HEK293 (cell line): ENCODE measurements around the gene HOXA4.

ENCODE experiments used
- CTCF ChIA-PET: fragments of 350-600 bp; formaldehyde crosslinking; extraction: SDS; loops from one replicate; lab custom pipeline; 2021; ENCODE audit warnings: antibody characterized with exemption; lab: Yijun Ruan, JAX
- POLR2A ChIA-PET: fragments of 300-600 bp; formaldehyde crosslinking; extraction: SDS; loops from one replicate; lab custom pipeline; 2020; ENCODE audit warnings: antibody characterized with exemption, inconsistent platforms; lab: Yijun Ruan, JAX
- H3K27ac ChIP-seq: fragments of 200-500 bp; sonication (Bioruptor generic); 2 replicates; pipeline ENCODE4 v1.5.1; 2014; ENCODE audit warnings: low read depth, low read length, control low read depth, inconsistent platforms; ENCODE audit errors: extremely low read depth
- H3K36me3 ChIP-seq, 2 experiments: fragments of 200-500 bp in 1 of 2; sonication (Bioruptor generic) in 1 of 2; 1 replicate in 1 of 2; 2 replicates in 1 of 2; pipeline ENCODE4 v1.5.1; 2014 to 2017; ENCODE audit warnings: inconsistent platforms in 2 of 2, low read length in 2 of 2; ENCODE audit not compliant: control insufficient read depth in 2 of 2, insufficient read depth in 1 of 2
- H3K4me1 ChIP-seq: fragments of 200-500 bp; sonication (Bioruptor generic); 2 replicates; pipeline ENCODE4 v1.5.1; 2014; ENCODE audit warnings: mild to moderate bottlenecking, low read length, inconsistent platforms; ENCODE audit not compliant: control insufficient read depth, insufficient read depth
- H3K4me3 ChIP-seq: 2 replicates; pipeline ENCODE4 v1.5.1; 2011; ENCODE audit warnings: low read depth, mild to moderate bottlenecking, control low read depth, low read length, moderate library complexity
- H3K9me3 ChIP-seq: fragments of 200-500 bp; sonication (Bioruptor generic); 2 replicates; pipeline ENCODE4 v1.5.1; 2014; ENCODE audit warnings: low read depth, low read length, inconsistent platforms; ENCODE audit not compliant: control insufficient read depth, insufficient read depth
- GLIS1 ChIP-seq: fragments of 450-650 bp; formaldehyde crosslinking; IDR thresholded peaks from 2 replicates; pipeline ENCODE4 v1.5.1; 2016; ENCODE audit warnings: missing biosample characterization, missing genetic modification characterization
- IKZF3 ChIP-seq: fragments of 450-650 bp; IDR thresholded peaks from 2 replicates; pipeline ENCODE4 v1.5.0; 2018; ENCODE audit warnings: missing biosample characterization, mild to moderate bottlenecking, missing genetic modification characterization, moderate library complexity
- SP3 ChIP-seq: fragments of 450-650 bp; formaldehyde crosslinking; IDR thresholded peaks from 2 replicates; pipeline ENCODE4 v1.5.1; 2016; ENCODE audit warnings: missing biosample characterization, missing genetic modification characterization
- TRIM28 ChIP-seq: IDR thresholded peaks from 2 replicates; pipeline ENCODE4 v1.6.1; 2011; ENCODE audit warnings: low read length, control low read depth, borderline replicate concordance
- WT1 ChIP-seq: fragments of 450-650 bp; formaldehyde crosslinking; IDR thresholded peaks from 2 replicates; pipeline ENCODE4 v1.5.1; 2016; ENCODE audit warnings: missing biosample characterization, missing genetic modification characterization
- ZBTB44 ChIP-seq: fragments of 450-650 bp; IDR thresholded peaks from 2 replicates; pipeline ENCODE4 v1.5.1; 2018; ENCODE audit warnings: missing biosample characterization, mild to moderate bottlenecking, missing genetic modification characterization
- ZFHX2 ChIP-seq: fragments of 450-650 bp; formaldehyde crosslinking; conservative IDR thresholded peaks from 2 replicates; pipeline ENCODE4 v1.5.1; 2016; ENCODE audit warnings: missing biosample characterization, missing genetic modification characterization
- ZNF23 ChIP-seq: fragments of 450-650 bp; formaldehyde crosslinking; IDR thresholded peaks from 2 replicates; pipeline ENCODE4 v1.5.1; 2016; ENCODE audit warnings: missing biosample characterization, missing genetic modification characterization, borderline replicate concordance
- ZNF366 ChIP-seq: fragments of 450-650 bp; formaldehyde crosslinking; conservative IDR thresholded peaks from 2 replicates; pipeline ENCODE4 v1.5.1; 2016; ENCODE audit warnings: missing biosample characterization, missing genetic modification characterization
- ZNF426 ChIP-seq: fragments of 450-650 bp; formaldehyde crosslinking; IDR thresholded peaks from 2 replicates; pipeline ENCODE4 v1.5.1; 2017; ENCODE audit warnings: missing biosample characterization, missing genetic modification characterization, mild to moderate bottlenecking, inconsistent platforms, moderate library complexity
- ZNF548 ChIP-seq: fragments of 450-650 bp; formaldehyde crosslinking; IDR thresholded peaks from 2 replicates; pipeline ENCODE4 v1.5.1; 2016; ENCODE audit warnings: missing biosample characterization, missing genetic modification characterization
- ZNF558 ChIP-seq: fragments of 450-650 bp; formaldehyde crosslinking; IDR thresholded peaks from 2 replicates; pipeline ENCODE4 v1.5.1; 2016; ENCODE audit warnings: missing biosample characterization, missing genetic modification characterization
- ZNF600 ChIP-seq: fragments of 450-650 bp; formaldehyde crosslinking; IDR thresholded peaks from 2 replicates; pipeline ENCODE4 v1.5.1; 2016; ENCODE audit warnings: missing biosample characterization, missing genetic modification characterization
- ZNF610 ChIP-seq: fragments of 450-650 bp; formaldehyde crosslinking; IDR thresholded peaks from 2 replicates; pipeline ENCODE4 v1.5.1; 2016; ENCODE audit warnings: missing biosample characterization, missing genetic modification characterization, borderline replicate concordance
- ZNF623 ChIP-seq: fragments of 450-650 bp; formaldehyde crosslinking; IDR thresholded peaks from 2 replicates; pipeline ENCODE4 v1.5.1; 2016; ENCODE audit warnings: missing biosample characterization, missing genetic modification characterization
- ZNF658 ChIP-seq: fragments of 450-650 bp; formaldehyde crosslinking; IDR thresholded peaks from 2 replicates; pipeline ENCODE4; 2016; ENCODE audit warnings: missing biosample characterization, missing genetic modification characterization
- TF ChIP-seq, protein P1 (sequence below): fragments of 450-650 bp; formaldehyde crosslinking; IDR thresholded peaks from 2 replicates; pipeline ENCODE4 v1.5.1; 2016; ENCODE audit warnings: missing biosample characterization, missing genetic modification characterization

Gene HOXA4

GRCh38 chr7:27124096-27124901 is 6.3 kb downstream of the HOXA4 start:
- no peak overlapping the region for H3K4me3 ChIP-seq
- peaks cover 5 to 29% of the 10 kb centered on the region in 2 experiments; a peak in 1 of 3 replicates for H3K36me3 ChIP-seq
- peaks cover 51% of the 10 kb centered on the region for H3K4me1 ChIP-seq
- H3K27ac ChIP-seq = no peak overlapping the region; the same call in 1 of the 2 replicates
- POLR2A ChIA-PET = interaction anchor here (0.6 kb wide), 1 partner anchor 61 kb away, joined by 4 read pairs; the partner anchor contains the start of gene HOXA11
- H3K9me3 ChIP-seq = no peaks in the 10 kb centered on the region
- TF ChIP-seq TRIM28 (no peak), IKZF3 (0 out of 2 replicates have a peak, but pooled peaks have one; percentile 27), ZNF558 (tag by site-specific recombination) (no peak), ZNF658 (no peak)
- CTCF ChIA-PET = no interaction called here

DNA sequence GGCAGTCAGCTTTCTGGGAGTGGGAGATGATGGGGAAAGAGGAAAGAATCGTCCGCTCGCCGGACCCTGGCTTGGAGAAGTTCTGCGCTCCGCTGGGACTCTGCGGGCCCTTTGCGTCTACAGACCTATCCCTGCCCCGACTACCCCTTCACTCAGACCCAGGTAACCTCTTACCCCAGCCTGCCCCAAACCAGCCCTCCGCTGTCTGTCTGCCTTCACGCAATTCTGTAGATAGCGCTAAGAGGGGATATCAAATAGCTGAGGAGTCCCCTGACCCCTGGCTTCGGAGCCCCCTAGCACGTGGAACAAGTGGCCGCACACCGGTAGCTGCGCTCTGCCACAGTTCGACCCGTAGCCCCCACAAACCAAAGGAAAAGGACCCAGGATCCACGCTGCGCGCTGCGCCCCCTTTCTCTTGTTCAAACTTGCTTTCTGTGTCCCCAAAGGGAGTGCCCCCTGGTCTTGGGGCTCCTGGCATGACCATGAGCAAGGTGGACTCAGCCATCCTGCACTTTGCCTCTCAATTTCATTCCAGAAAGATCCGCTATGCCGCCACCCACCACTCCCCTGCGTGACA is 7.0 kb downstream of the HOXA4 start:
- no peak overlapping the region for H3K27ac ChIP-seq
- CTCF ChIA-PET = interaction anchor here (0.5 kb wide), 1 partner anchor 262 kb away, joined by 6 read pairs; no protein-coding TSS in a partner anchor
- H3K4me3 ChIP-seq = no peak overlapping the region

GRCh38 chr7:27123007-27123476 is 7.5 kb downstream of the HOXA4 start:
- peaks cover 39% of the 10 kb centered on the region for H3K4me1 ChIP-seq
- TF ChIP-seq ZNF623 (tag by site-specific recombination) (no peak), ZNF600 (tag by site-specific recombination) (peak; percentile 40; the same call in 1 of the 2 replicates)
- TF ChIP-seq, all 188 proteins: peak for 1
- Histone ChIP-seq H3K36me3 (peaks cover 0 to 26% of the 10 kb centered on the region in 2 experiments; a peak in 1 of 3 replicates), H3K9me3 (no peaks in the 10 kb centered on the region), H3K4me3 (no peak overlapping the region), H3K27ac (no peak overlapping the region)
- ChIA-PET CTCF (interaction anchor here (0.5 to 1.8 kb wide), 2 partner anchors 8 to 262 kb away, joined by 6 to 7 read pairs; partner anchors contain the start of gene HOXA4), POLR2A (interaction anchor here (0.6 to 1.0 kb wide), 2 partner anchors 9 to 27 kb away, joined by 4 read pairs; no protein-coding TSS in a partner anchor)

More for the DNA sequence above, 7.0 kb downstream of the HOXA4 start:
- TF ChIP-seq ZNF23 (tag by site-specific recombination) = no peak
- TF ChIP-seq ZNF426 (tag by site-specific recombination) = no peak
- no peak for TF ChIP-seq GLIS1
- H3K9me3 ChIP-seq = no peaks in the 10 kb centered on the region
- H3K36me3 ChIP-seq = peaks cover 0 to 25% of the 10 kb centered on the region in 2 experiments; a peak in 1 of 3 replicates
- POLR2A ChIA-PET = interaction anchor here (1.0 kb wide), 1 partner anchor 27 kb away, joined by 4 read pairs; no protein-coding TSS in a partner anchor
- peaks cover 44% of the 10 kb centered on the region for H3K4me1 ChIP-seq

- CTCF ChIA-PET = interaction anchor here (0.7 to 1.8 kb wide), 2 partner anchors 9 to 196 kb away, joined by 3 to 7 read pairs; partner anchors contain the start of gene HOXA4
- peak overlapping the region; percentile 4; the same call in 1 of the 2 replicates for H3K27ac ChIP-seq
- TF ChIP-seq ZFHX2 = 0 out of 2 replicates have a peak, but pooled peaks have one; percentile 18
- TF ChIP-seq ZBTB44 (tag by site-specific recombination) = no peak
- TF ChIP-seq ZNF610 (tag by site-specific recombination) = no peak
- TF ChIP-seq ZNF366 (tag by site-specific recombination) = no peak
- no peak for TF ChIP-seq SP3 (tag by site-specific recombination)
- 0 out of 2 replicates have a peak, but pooled peaks have one; percentile 14 for TF ChIP-seq WT1 (tag by site-specific recombination)
- TF ChIP-seq, protein P1, sequence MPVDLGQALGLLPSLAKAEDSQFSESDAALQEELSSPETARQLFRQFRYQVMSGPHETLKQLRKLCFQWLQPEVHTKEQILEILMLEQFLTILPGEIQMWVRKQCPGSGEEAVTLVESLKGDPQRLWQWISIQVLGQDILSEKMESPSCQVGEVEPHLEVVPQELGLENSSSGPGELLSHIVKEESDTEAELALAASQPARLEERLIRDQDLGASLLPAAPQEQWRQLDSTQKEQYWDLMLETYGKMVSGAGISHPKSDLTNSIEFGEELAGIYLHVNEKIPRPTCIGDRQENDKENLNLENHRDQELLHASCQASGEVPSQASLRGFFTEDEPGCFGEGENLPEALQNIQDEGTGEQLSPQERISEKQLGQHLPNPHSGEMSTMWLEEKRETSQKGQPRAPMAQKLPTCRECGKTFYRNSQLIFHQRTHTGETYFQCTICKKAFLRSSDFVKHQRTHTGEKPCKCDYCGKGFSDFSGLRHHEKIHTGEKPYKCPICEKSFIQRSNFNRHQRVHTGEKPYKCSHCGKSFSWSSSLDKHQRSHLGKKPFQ (tag by site-specific recombination) = no peak
- TF ChIP-seq ZNF548 (tag by site-specific recombination) = no peak
- TF ChIP-seq, all 188 proteins: peak for 2
- H3K9me3 ChIP-seq = no peaks in the 10 kb centered on the region
- POLR2A ChIA-PET = interaction anchor here (0.6 to 1.0 kb wide), 2 partner anchors 8 to 26 kb away, joined by 4 read pairs; no protein-coding TSS in a partner anchor
- H3K4me1 ChIP-seq = peaks cover 38% of the 10 kb centered on the region
- H3K4me3 ChIP-seq = no peak overlapping the region
- H3K36me3 ChIP-seq = peaks cover 0 to 32% of the 10 kb centered on the region in 2 experiments; a peak in 1 of 3 replicates
Measured at GRCh38 chr7:27122077-27122910, 8.3 kb downstream of the HOXA4 start.
